HepG2 (cell line): ENCODE measurements around the gene MXRA8. TPM values are rescaled to one million over a fixed set of nuclear protein-coding genes. Genes with fewer than 3 reads are reported as not detected.

ENCODE experiments used
- EED ChIP-seq: sonication (generic); formaldehyde crosslinking; IDR thresholded peaks from 2 replicates; pipeline ENCODE4 v1.5.0; 2020; ENCODE audit warnings: mild to moderate bottlenecking, missing genetic modification reagents
- FOXJ3 ChIP-seq: sonication (generic); formaldehyde crosslinking; IDR thresholded peaks from 2 replicates; pipeline ENCODE4 v1.4.0; 2020; ENCODE audit warnings: missing genetic modification reagents, mild to moderate bottlenecking, borderline replicate concordance
- HDAC1 ChIP-seq: sonication (generic); formaldehyde crosslinking; IDR thresholded peaks from 2 replicates; pipeline ENCODE4 v1.5.1; 2020; ENCODE audit warnings: mild to moderate bottlenecking, missing genetic modification reagents
- HNF1B ChIP-seq: sonication (generic); formaldehyde crosslinking; IDR thresholded peaks from 2 replicates; pipeline ENCODE4 v1.5.1; 2020; ENCODE audit warnings: mild to moderate bottlenecking, moderate library complexity, missing genetic modification reagents
- HOXA5 ChIP-seq: sonication (generic); formaldehyde crosslinking; IDR thresholded peaks from 2 replicates; pipeline ENCODE4 v1.4.0; 2020; ENCODE audit warnings: missing genetic modification reagents
- JUNB ChIP-seq: sonication (generic); formaldehyde crosslinking; IDR thresholded peaks from 2 replicates; pipeline ENCODE4 v1.8.0; 2022; ENCODE audit warnings: missing genetic modification reagents, mild to moderate bottlenecking, borderline replicate concordance
- KAT2B ChIP-seq: fragments of 150-350 bp; IDR thresholded peaks from 2 replicates; pipeline ENCODE4 v1.6.1; 2014; ENCODE audit warnings: low read depth, low read length, borderline replicate concordance
- KDM6A ChIP-seq: IDR thresholded peaks from 2 replicates; pipeline ENCODE4 v1.6.1; 2016; ENCODE audit warnings: low read depth
- KLF11 ChIP-seq: IDR thresholded peaks from 2 replicates; pipeline ENCODE4 v1.6.1; 2016; ENCODE audit warnings: missing compliant biosample characterization
- KMT2B ChIP-seq: IDR thresholded peaks from 2 replicates; pipeline ENCODE4 v1.6.1; 2016; ENCODE audit warnings: missing genetic modification reagents, missing compliant biosample characterization
- NR2F1 ChIP-seq, 2 experiments: fragments of 450-650 bp in 1 of 2; formaldehyde crosslinking in 1 of 2; IDR thresholded peaks; 2 replicates each; pipeline versions ENCODE4 v1.5.0 to v1.6.1; 2016 to 2020; ENCODE audit warnings: mild to moderate bottlenecking in 1 of 2, missing compliant biosample characterization in 1 of 2, missing genetic modification reagents in 1 of 2, moderate library complexity in 1 of 2
- NRL ChIP-seq: sonication (generic); formaldehyde crosslinking; IDR thresholded peaks from 2 replicates; pipeline ENCODE4 v1.5.0; 2020; ENCODE audit warnings: missing genetic modification reagents, mild to moderate bottlenecking, moderate library complexity, borderline replicate concordance
- PAWR ChIP-seq: sonication (generic); formaldehyde crosslinking; IDR thresholded peaks from 2 replicates; pipeline ENCODE4 v1.4.0; 2020; ENCODE audit warnings: missing genetic modification reagents, mild to moderate bottlenecking, borderline replicate concordance
- RFX3 ChIP-seq: IDR thresholded peaks from 2 replicates; pipeline ENCODE4 v1.6.1; 2016; ENCODE audit warnings: missing biosample characterization, missing genetic modification reagents
- SMYD3 ChIP-seq: sonication (generic); formaldehyde crosslinking; IDR thresholded peaks from 2 replicates; pipeline ENCODE4 v1.8.1; 2023; ENCODE audit warnings: mild to moderate bottlenecking, missing genetic modification reagents
- TCF7 ChIP-seq: sonication (generic); IDR thresholded peaks from 2 replicates; pipeline ENCODE4 v1.6.1; 2016; ENCODE audit warnings: antibody characterized with exemption, low read depth
- TEAD2 ChIP-seq: sonication (generic); formaldehyde crosslinking; IDR thresholded peaks from 2 replicates; pipeline ENCODE4 v1.9.0; 2021; ENCODE audit warnings: missing genetic modification reagents
- ZMYM3 ChIP-seq: sonication (generic); formaldehyde crosslinking; IDR thresholded peaks from 2 replicates; pipeline ENCODE4 v1.5.1; 2020; ENCODE audit warnings: mild to moderate bottlenecking, missing genetic modification reagents
- ZNF329 ChIP-seq: sonication (generic); formaldehyde crosslinking; IDR thresholded peaks from 2 replicates; pipeline ENCODE4 v1.9.0; 2021; ENCODE audit warnings: low read depth, mild to moderate bottlenecking, missing genetic modification reagents
- ZNF331 ChIP-seq: sonication (generic); formaldehyde crosslinking; IDR thresholded peaks from 2 replicates; pipeline ENCODE4 v1.4.0; 2020; ENCODE audit warnings: missing genetic modification reagents
- ZNF546 ChIP-seq: sonication (generic); formaldehyde crosslinking; conservative IDR thresholded peaks from 2 replicates; pipeline ENCODE4 v1.8.1; 2023; ENCODE audit warnings: mild to moderate bottlenecking, missing genetic modification reagents
- ZNF549 ChIP-seq: sonication (generic); formaldehyde crosslinking; IDR thresholded peaks from 2 replicates; pipeline ENCODE4 v1.5.0; 2020; ENCODE audit warnings: missing genetic modification reagents
- ZNF7 ChIP-seq: IDR thresholded peaks from 2 replicates; pipeline ENCODE4 v1.6.1; 2016; ENCODE audit warnings: missing biosample characterization, missing genetic modification reagents
- ZNF724P ChIP-seq: sonication (generic); formaldehyde crosslinking; IDR thresholded peaks from 2 replicates; pipeline ENCODE4 v1.8.0; 2022; ENCODE audit warnings: missing genetic modification reagents, borderline replicate concordance
- ZSCAN21 ChIP-seq: sonication (generic); formaldehyde crosslinking; IDR thresholded peaks from 2 replicates; pipeline ENCODE4 v1.8.0; 2022; ENCODE audit warnings: mild to moderate bottlenecking, missing genetic modification reagents, moderate library complexity, borderline replicate concordance
- polyA plus RNA-seq, 8 experiments: library from polyadenylated mRNA; depleted of rRNA in 3 of 8; stranded (reverse) in 7 of 8; unstranded in 1 of 8; fragments of >200 nt; fragmentation: Illumina TruSeq in 4 of 8; extraction: Trizol in 4 of 8; gene quantifications; 2 replicates each; pipeline versions ENCODE4 v1.2.1 to v1.2.3, GENCODE V29; 2011 to 2016; ENCODE audit warnings: low read depth in 4 of 8, missing spikeins in 1 of 8, mixed read lengths in 1 of 8; ENCODE audit not compliant: insufficient read depth in 1 of 8
- total RNA-seq, 5 experiments: library from RNA; depleted of rRNA; stranded (reverse); fragments of >200 nt; fragmentation: Illumina TruSeq; extraction: Trizol; gene quantifications; 2 replicates each; pipeline ENCODE4 v1.2.3, GENCODE V29; 2016; ENCODE audit warnings: low read depth in 1 of 5
- TF ChIP-seq, protein P1 (sequence below): fragments of 450-650 bp; IDR thresholded peaks from 2 replicates; pipeline ENCODE4 v1.6.1; 2017; ENCODE audit warnings: mild to moderate bottlenecking

Gene MXRA8
- total and polyA plus RNA-seq, 2 of the 13 experiments (the other 11 are each of a cell fraction or from before 2014, with no cell fraction given) = 19.8 to 44.8 TPM

DNA sequence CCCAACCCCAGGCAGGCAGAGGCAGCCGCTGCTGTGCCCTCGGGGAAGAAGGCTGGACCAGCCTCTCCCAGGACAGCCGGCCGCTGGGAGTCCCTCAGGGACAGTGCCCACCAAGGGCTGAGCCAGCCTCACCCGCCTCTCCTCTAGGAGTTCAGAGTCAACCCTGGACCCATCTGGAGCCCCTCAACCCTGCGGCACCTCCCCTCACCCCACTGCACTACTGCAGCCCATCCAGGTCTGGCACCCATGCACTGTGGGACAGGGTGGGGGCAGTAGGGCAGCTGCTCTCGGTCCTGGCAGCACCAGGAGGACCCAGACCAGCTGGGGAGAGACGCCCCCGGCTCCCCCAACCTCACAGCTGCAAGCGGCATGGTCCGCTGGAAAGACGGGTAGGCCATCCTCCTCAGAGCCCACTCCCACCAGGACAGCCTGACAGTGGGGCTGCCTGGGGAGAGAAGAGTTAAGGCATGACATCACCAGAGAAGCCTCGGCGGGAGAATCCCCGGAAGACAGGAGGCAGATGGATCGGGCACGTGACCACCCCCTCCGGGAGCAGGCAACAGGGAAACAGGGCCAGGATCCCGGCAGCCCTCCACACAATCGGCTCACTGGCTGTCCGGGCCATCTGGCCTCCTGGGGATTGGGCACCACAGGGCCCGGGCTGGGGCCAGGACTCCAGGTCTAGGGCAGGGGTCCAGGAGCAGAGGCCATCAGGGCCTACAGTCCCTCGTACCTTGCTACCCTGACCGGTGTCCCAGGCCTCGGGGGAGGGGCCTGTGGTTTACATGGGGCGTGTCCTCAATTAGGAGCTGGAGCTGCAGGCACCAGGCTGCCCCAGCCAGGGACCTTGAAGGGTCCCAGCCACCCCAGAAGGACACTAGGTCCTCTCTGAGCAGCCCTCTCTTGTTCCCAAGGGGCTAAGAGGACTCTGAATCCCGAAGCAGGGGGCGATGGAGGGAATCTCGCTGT is 53.7 kb downstream of the MXRA8 start (continued):
- TF ChIP-seq NRL (CRISPR knock-in tag) = no peak
- no peak for TF ChIP-seq PAWR (CRISPR knock-in tag)
- TF ChIP-seq ZNF549 = no peak
- TF ChIP-seq TEAD2 (CRISPR knock-in tag) = no peak
- TF ChIP-seq TCF7 = no peak
- no peak for TF ChIP-seq ZNF329
- no peak for TF ChIP-seq KDM6A
- TF ChIP-seq ZNF7 (CRISPR knock-in tag) = no peak
- TF ChIP-seq HDAC1 (CRISPR knock-in tag) = peak; percentile 43; the same call in 1 of the 2 replicates
- no peak for TF ChIP-seq KLF11
- 0 out of 2 replicates have a peak, but pooled peaks have one; percentile 13 for TF ChIP-seq HNF1B (CRISPR knock-in tag)
- TF ChIP-seq SMYD3 (CRISPR knock-in tag) = no peak
- TF ChIP-seq ZSCAN21 (CRISPR knock-in tag) = no peak
- TF ChIP-seq KAT2B = no peak
- no peak for TF ChIP-seq RFX3
- TF ChIP-seq, protein P1, sequence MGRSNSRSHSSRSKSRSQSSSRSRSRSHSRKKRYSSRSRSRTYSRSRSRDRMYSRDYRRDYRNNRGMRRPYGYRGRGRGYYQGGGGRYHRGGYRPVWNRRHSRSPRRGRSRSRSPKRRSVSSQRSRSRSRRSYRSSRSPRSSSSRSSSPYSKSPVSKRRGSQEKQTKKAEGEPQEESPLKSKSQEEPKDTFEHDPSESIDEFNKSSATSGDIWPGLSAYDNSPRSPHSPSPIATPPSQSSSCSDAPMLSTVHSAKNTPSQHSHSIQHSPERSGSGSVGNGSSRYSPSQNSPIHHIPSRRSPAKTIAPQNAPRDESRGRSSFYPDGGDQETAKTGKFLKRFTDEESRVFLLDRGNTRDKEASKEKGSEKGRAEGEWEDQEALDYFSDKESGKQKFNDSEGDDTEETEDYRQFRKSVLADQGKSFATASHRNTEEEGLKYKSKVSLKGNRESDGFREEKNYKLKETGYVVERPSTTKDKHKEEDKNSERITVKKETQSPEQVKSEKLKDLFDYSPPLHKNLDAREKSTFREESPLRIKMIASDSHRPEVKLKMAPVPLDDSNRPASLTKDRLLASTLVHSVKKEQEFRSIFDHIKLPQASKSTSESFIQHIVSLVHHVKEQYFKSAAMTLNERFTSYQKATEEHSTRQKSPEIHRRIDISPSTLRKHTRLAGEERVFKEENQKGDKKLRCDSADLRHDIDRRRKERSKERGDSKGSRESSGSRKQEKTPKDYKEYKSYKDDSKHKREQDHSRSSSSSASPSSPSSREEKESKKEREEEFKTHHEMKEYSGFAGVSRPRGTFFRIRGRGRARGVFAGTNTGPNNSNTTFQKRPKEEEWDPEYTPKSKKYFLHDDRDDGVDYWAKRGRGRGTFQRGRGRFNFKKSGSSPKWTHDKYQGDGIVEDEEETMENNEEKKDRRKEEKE = no peak
- no peak for TF ChIP-seq ZNF724P (CRISPR knock-in tag)
- TF ChIP-seq JUNB (CRISPR knock-in tag) = no peak
- TF ChIP-seq EED (CRISPR knock-in tag) = no peak
- TF ChIP-seq NR2F1 (CRISPR knock-in tag; IDR thresholded peaks at IDR 0.05) = no peak
- TF ChIP-seq ZMYM3 = no peak
- TF ChIP-seq HOXA5 (CRISPR knock-in tag) = no peak
- TF ChIP-seq ZNF331 (CRISPR knock-in tag) = no peak
- no peak for TF ChIP-seq ZNF546 (CRISPR knock-in tag)
- TF ChIP-seq KMT2B (CRISPR knock-in tag) = no peak
- no peak for TF ChIP-seq FOXJ3 (CRISPR knock-in tag)
